Effector memory CD8-positive, alpha-beta T cell (primary cell): ENCODE measurements around the gene TRAPPC5.

Source experiments
- ATAC-seq: fragments of 150-1000 bp; cut with Tn5 transposase; replicated peaks from 2 replicates; pipeline ENCODE4 v1.10.0; 2021; ENCODE audit warnings: mild to moderate bottlenecking, moderate library complexity
- DNase-seq, 3 experiments: peaks; one replicate each; pipeline ENCODE4 v3.0.0; 2021
- H3K27ac Mint-ChIP-seq, 2 donors: one replicate each; pipeline ENCODE4 v1.8.0; 2022; ENCODE audit warnings: mild to moderate bottlenecking in 2 of 2, mixed read lengths in 2 of 2, moderate library complexity in 2 of 2
- H3K27me3 Mint-ChIP-seq, 2 donors: one replicate each; pipeline ENCODE4 v1.8.0; 2022; ENCODE audit warnings: mixed read lengths in 2 of 2
- H3K36me3 Mint-ChIP-seq: one replicate; pipeline ENCODE4 v1.8.0; 2022; ENCODE audit warnings: mild to moderate bottlenecking, moderate library complexity, mixed read lengths; ENCODE audit not compliant: insufficient read depth
- H3K4me1 Mint-ChIP-seq, 2 donors: one replicate each; pipeline ENCODE4 v1.8.0; 2022; ENCODE audit warnings: low read depth in 2 of 2, mixed read lengths in 2 of 2
- H3K4me3 Mint-ChIP-seq, 2 donors: one replicate each; pipeline ENCODE4 v1.8.0; 2022; ENCODE audit warnings: mild to moderate bottlenecking in 2 of 2, mixed read lengths in 2 of 2, moderate library complexity in 2 of 2
- H3K9me3 Mint-ChIP-seq, 2 donors: one replicate each; pipeline ENCODE4 v1.8.0; 2022; ENCODE audit warnings: mixed read lengths in 2 of 2

TRAPPC5 gene

DNA sequence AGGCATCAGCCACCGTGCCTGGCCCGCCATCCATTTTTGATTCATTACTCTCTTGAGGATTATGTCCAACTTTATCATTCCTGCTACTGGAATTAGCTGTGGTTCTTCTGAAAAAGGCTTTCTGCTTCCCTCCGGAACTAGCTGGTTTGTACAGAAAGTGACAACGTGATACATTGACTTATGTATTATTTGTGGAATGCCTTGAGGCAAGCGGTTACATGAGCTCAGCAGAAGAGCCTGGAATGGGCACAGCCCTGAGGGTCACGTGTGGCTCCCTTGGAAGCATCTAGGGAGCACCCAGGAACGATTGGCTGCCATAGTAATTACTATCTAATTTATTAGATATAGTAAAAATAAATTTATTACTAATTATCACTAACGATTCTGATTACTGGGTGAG, 26.2 kb upstream of the TRAPPC5 start:
- H3K36me3 Mint-ChIP-seq = peaks cover 8% of the 10 kb centered on the region
- DNase-seq = no peak
- no peak overlapping the region for H3K27ac Mint-ChIP-seq
- ATAC-seq = no peak
- no peaks in the 10 kb centered on the region for H3K27me3 Mint-ChIP-seq
- peaks cover 14 to 16% of the 10 kb centered on the region in 2 donors for H3K4me1 Mint-ChIP-seq
- H3K4me3 Mint-ChIP-seq = no peak overlapping the region
- no peaks in the 10 kb centered on the region for H3K9me3 Mint-ChIP-seq

DNA sequence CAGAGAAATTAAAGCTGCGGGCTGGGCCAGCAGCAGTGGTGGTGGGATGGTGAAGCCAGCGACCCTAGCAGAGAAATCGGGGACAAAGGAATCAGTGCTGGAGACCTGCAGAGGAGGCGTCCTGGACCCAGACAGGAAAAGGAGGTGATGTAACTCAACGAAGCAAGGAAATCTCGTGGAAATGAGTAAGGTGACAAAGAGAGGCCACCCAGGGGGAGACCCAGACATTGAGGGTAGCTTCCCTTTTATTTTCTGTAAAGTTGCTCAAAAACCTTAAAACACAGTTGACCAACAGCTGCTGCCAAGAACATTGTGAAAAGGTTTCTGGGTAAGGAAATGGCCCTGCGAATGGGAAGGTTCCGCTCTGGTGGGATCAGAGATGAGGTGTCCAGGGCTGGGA, 25.1 kb upstream of the TRAPPC5 start:
- Mint-ChIP-seq H3K27me3 (no peaks in the 10 kb centered on the region), H3K27ac (peak overlapping the region; percentile 6 to 64), H3K36me3 (peaks cover 11% of the 10 kb centered on the region), H3K4me1 (peaks cover 14 to 16% of the 10 kb centered on the region in 2 donors), H3K4me3 (no peak overlapping the region), H3K9me3 (no peaks in the 10 kb centered on the region)
- DNase-seq = no peak
- ATAC-seq = no peak

GRCh38 chr19:7657131-7657751, 23.4 kb upstream of the TRAPPC5 start:
- H3K27me3 Mint-ChIP-seq = peaks cover 0 to 8% of the 10 kb centered on the region in 2 donors
- DNase-seq (no peak), ATAC-seq (peak; percentile 62)
- no peak overlapping the region for H3K4me3 Mint-ChIP-seq
- no peaks in the 10 kb centered on the region for H3K9me3 Mint-ChIP-seq
- peaks cover 10 to 13% of the 10 kb centered on the region in 2 donors for H3K4me1 Mint-ChIP-seq
- H3K36me3 Mint-ChIP-seq = peaks cover 7% of the 10 kb centered on the region
- no peak overlapping the region for H3K27ac Mint-ChIP-seq

GRCh38 chr19:7658219-7658686, 22.4 kb upstream of the TRAPPC5 start:
- Mint-ChIP-seq H3K4me3 (peak overlapping the region; percentile 53 to 56), H3K27ac (peak overlapping the region in 1 of 2 donors; percentile 46), H3K4me1 (peaks cover 5 to 6% of the 10 kb centered on the region in 2 donors), H3K9me3 (no peaks in the 10 kb centered on the region), H3K36me3 (peaks cover 7% of the 10 kb centered on the region), H3K27me3 (peaks cover 0 to 9% of the 10 kb centered on the region in 2 donors)
- DNase-seq (no peak), ATAC-seq (peak; percentile 76)

DNA sequence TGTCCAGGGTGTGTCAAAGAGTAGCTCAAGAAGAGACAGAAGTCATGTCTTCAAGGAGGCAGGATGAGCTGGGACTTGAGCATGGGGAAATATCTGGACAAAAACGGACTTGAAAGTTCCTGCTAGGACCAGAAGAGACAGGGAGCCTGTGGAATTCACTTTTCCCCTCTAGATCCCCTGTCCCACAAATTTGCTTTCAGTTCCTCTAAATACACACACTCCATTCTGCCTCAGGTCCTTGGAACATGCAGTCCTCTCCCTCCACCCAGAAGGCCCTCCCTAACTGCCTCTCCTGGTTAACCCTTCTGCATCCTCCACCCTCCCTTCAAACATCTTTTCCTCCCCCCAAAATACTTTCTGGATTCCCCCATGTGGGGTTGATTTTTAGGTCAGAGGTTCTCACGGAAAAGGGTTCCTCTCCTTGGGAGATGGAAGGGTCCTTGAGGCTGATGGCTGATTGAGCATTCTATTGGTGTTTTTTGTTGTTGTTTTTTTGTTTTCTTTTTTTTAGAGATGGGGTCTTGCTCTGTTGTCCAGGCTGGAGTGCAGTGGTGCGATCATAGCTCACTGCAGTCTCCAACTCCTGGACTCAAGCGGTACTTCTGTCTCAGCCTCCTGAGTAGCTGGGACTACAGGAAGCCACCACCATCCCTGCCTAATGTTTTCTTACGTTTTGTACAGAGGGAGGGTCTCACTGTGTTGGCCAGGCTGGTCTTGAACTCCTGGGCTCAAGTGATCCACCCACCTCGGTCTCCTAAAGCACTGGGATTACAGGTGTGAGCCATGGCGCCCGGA, 18.7 kb upstream of the TRAPPC5 start:
- H3K36me3 Mint-ChIP-seq = peaks cover 2% of the 10 kb centered on the region
- DNase-seq = no peak
- ATAC-seq = no peak
- H3K4me3 Mint-ChIP-seq = no peak overlapping the region
- H3K27me3 Mint-ChIP-seq = peaks cover 14 to 23% of the 10 kb centered on the region in 2 donors
- no peaks in the 10 kb centered on the region for H3K9me3 Mint-ChIP-seq
- peaks cover 4 to 5% of the 10 kb centered on the region in 2 donors for H3K4me1 Mint-ChIP-seq
- no peak overlapping the region for H3K27ac Mint-ChIP-seq

GRCh38 chr19:7662657-7663056, 18.0 kb upstream of the TRAPPC5 start:
- Mint-ChIP-seq H3K4me3 (no peak overlapping the region), H3K27me3 (peaks cover 18 to 27% of the 10 kb centered on the region in 2 donors), H3K36me3 (peaks cover 9% of the 10 kb centered on the region), H3K4me1 (peaks cover 2 to 4% of the 10 kb centered on the region in 2 donors), H3K9me3 (no peaks in the 10 kb centered on the region), H3K27ac (no peak overlapping the region)
- DNase-seq (no peak), ATAC-seq (no peak)

DNA sequence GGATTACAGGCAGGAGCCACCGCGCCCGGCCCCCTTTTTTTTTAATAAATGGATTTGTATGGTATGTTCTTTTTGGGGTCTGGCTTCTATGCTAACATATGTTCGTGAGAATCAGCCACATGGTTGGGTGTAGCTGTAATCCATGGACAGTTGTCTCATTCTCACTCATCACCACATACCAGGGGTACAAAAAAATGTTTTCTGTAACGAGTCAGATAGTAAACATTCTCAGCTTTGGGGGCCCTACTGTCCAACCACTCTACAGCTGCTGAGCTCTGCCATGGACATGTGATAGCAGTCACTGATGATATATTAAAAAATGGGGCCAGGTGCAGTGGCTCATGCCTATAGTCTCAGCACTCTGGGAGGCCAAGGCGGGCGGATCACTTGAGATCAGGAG, 16.9 kb upstream of the TRAPPC5 start:
- Mint-ChIP-seq H3K9me3 (no peaks in the 10 kb centered on the region), H3K27ac (no peak overlapping the region), H3K36me3 (peaks cover 9% of the 10 kb centered on the region), H3K27me3 (peaks cover 18 to 32% of the 10 kb centered on the region in 2 donors), H3K4me1 (no peaks in the 10 kb centered on the region), H3K4me3 (no peak overlapping the region)
- DNase-seq = no peak
- no peak for ATAC-seq

- Mint-ChIP-seq H3K9me3 (no peaks in the 10 kb centered on the region), H3K36me3 (peaks cover 7% of the 10 kb centered on the region), H3K4me3 (no peak overlapping the region), H3K27me3 (peaks cover 27 to 45% of the 10 kb centered on the region in 2 donors), H3K4me1 (peaks cover under 1 to 3% of the 10 kb centered on the region in 2 donors), H3K27ac (no peak overlapping the region)
- ATAC-seq (no peak), DNase-seq (no peak)
These were observed 15.6 kb upstream of the TRAPPC5 start for GRCh38 chr19:7665076-7665475.

DNA sequence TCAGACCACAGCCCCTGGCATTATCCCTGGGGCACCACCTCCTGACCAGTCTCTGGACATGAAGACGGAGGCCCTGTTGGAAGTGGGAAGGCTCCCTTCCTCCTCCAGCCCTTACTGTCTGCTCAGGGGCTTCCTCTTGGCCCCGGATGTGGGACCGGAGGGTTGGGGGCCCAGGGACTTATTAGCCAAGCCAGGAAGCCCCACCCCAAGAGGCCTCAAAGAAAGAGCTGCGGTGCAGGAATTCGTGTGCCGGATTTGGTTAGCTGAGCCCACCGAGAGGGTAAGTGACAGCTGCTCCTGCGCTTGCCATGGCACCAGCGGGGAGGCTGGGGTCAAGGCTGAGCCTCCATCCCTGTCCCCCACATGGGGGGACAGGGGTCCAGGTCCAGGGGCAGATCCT, 11.8 kb upstream of the TRAPPC5 start, which contains the start of gene RETN:
RETN (plus strand) TSS at position 208 of the 400 bp plus-strand sequence. CDS start 278 bp downstream, outside the sequence.
- DNase-seq = no peak
- Mint-ChIP-seq H3K27ac (no peak within 1 kb of the TSS), H3K36me3 (peaks cover 7% of the 10 kb centered on the region), H3K27me3 (peaks cover 56 to 74% of the 10 kb centered on the region in 2 donors), H3K4me1 (peaks cover 5 to 11% of the 10 kb centered on the region in 2 donors), H3K9me3 (no peaks in the 10 kb centered on the region), H3K4me3 (no peak within 1 kb of the TSS)
- ATAC-seq = no peak

- no peak overlapping the region for H3K27ac Mint-ChIP-seq
- peaks cover 64 to 81% of the 10 kb centered on the region in 2 donors for H3K27me3 Mint-ChIP-seq
- ATAC-seq = no peak
- no peaks in the 10 kb centered on the region for H3K9me3 Mint-ChIP-seq
- peaks cover 5 to 11% of the 10 kb centered on the region in 2 donors for H3K4me1 Mint-ChIP-seq
- no peak overlapping the region for H3K4me3 Mint-ChIP-seq
- H3K36me3 Mint-ChIP-seq = peaks cover 7% of the 10 kb centered on the region
- DNase-seq = no peak
These were observed 11.0 kb upstream of the TRAPPC5 start for GRCh38 chr19:7669641-7670040.

- H3K4me3 Mint-ChIP-seq = peak overlapping the region in 1 of 2 donors; percentile 19
- H3K27ac Mint-ChIP-seq = no peak overlapping the region
- DNase-seq = no peak
- peak; percentile 72 for ATAC-seq
- peaks cover 64 to 81% of the 10 kb centered on the region in 2 donors for H3K27me3 Mint-ChIP-seq
- H3K4me1 Mint-ChIP-seq = peaks cover 5 to 11% of the 10 kb centered on the region in 2 donors
- peaks cover 7% of the 10 kb centered on the region for H3K36me3 Mint-ChIP-seq
- H3K9me3 Mint-ChIP-seq = no peaks in the 10 kb centered on the region
These were observed 10.4 kb upstream of the TRAPPC5 start for GRCh38 chr19:7670150-7670783.

- no peak for DNase-seq
- Mint-ChIP-seq H3K4me3 (peak overlapping the region in 1 of 2 donors; percentile 19), H3K27me3 (peaks cover 62 to 85% of the 10 kb centered on the region in 2 donors), H3K27ac (peak overlapping the region in 1 of 2 donors; percentile 44), H3K9me3 (no peaks in the 10 kb centered on the region), H3K4me1 (peaks cover 5 to 11% of the 10 kb centered on the region in 2 donors), H3K36me3 (peaks cover 7% of the 10 kb centered on the region)
- ATAC-seq = peak; percentile 26
These were observed 9.8 kb upstream of the TRAPPC5 start for GRCh38 chr19:7670790-7671189.

DNA sequence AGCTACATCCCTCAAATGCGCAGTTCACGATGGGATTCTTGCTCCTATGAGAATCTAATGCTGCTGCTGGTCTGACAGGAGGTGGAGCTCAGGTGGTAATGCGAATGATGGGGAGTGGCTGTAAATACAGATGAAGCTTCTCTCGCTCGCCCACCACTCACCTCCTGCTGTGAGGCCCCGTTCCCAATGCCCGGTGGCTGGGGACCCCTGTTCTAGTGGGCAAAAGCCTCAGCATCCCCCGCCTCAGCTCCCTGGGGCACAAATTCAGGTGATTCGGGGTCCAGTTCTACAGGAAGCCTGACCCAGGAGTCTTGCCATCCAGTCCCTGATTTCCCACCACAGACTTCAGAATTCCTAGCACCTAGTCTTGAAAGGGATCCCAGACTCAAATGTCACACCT, 8.1 kb upstream of the TRAPPC5 start:
- peaks cover 66 to 86% of the 10 kb centered on the region in 2 donors for H3K27me3 Mint-ChIP-seq
- H3K4me1 Mint-ChIP-seq = peaks cover 5 to 19% of the 10 kb centered on the region in 2 donors

More for the DNA sequence above, 8.1 kb upstream of the TRAPPC5 start:
- no peak overlapping the region for H3K4me3 Mint-ChIP-seq
- DNase-seq = no peak
- no peaks in the 10 kb centered on the region for H3K9me3 Mint-ChIP-seq
- H3K36me3 Mint-ChIP-seq = peaks cover 1% of the 10 kb centered on the region
- no peak for ATAC-seq
- no peak overlapping the region for H3K27ac Mint-ChIP-seq
